Hematopoietic multipotent progenitor cell treated with erythropoietin and hydrocortisone succinate and interleukin-3 and kit ligand, for 8 days (in vitro differentiated cells): ENCODE data around the gene ZNF248.
"Not testable (repeated sequence)": the region's sequence is repeated elsewhere in the genome, so short reads cannot be mapped to it uniquely, and the experiment has no call there.

Source experiments
- DNase-seq: peaks from one replicate; pipeline ENCODE4 v3.0.0-alpha.2; 2015

ZNF248 gene

DNA sequence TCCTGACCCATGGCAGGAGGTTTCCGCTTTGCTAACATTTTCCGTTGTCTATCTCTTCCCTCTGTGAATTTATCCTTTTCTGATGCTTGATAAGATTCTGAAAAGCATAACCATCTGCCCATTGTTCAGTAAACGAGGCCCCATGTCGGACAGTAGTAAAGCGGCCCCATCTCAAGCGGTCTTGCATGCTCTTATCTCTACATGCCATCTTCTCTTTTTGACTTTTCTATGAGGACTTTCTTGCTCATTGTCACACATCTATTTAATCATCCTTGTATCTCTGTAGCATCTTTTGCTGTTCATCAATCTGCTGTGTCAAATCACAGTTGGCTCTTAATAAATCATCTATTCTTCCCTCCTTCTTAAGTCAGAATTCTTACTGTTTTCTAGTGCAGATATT lies 37.6 kb downstream of the ZNF248 start:
- DNase-seq, result no peak

DNA sequence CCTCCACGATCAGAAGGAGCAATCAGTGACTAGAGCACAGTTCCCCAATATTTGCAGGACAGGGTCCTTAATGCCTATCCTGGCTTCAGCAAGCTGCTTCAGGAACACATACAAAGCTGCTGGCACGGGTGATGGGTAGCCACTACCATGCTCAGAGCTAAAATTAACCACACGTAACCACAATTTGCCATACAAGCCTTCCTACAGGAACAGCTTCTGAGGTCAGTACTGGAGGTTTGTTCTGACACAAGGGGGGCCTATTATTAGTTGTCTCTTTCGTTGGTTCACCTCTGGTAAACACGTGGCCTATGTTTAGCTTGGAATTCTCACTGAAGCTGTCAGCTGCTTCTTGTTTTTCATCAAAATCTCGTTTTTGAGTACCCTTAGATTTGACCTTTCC lies 41.1 kb downstream of the ZNF248 start:
- DNase-seq, result no peak

DNA sequence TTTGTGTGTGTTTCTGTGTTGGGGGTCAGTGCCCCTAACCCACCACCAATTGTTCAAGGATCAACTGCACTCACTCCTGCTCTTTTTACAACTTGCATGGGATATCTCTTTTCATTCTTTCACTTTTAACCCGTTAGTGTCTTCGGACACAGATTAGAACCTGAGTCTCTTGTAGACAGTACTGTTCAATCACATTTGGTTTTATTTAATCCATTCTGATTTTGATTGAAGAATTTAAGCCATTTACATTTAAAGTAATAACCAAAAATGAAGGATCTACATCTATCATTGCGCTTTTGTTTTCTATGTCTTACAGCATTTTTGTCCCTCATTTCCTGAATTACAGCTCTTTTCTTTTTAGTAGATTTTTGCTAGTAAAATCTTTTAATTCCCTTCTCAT lies 43.6 kb downstream of the ZNF248 start:
- no peak for DNase-seq

DNA sequence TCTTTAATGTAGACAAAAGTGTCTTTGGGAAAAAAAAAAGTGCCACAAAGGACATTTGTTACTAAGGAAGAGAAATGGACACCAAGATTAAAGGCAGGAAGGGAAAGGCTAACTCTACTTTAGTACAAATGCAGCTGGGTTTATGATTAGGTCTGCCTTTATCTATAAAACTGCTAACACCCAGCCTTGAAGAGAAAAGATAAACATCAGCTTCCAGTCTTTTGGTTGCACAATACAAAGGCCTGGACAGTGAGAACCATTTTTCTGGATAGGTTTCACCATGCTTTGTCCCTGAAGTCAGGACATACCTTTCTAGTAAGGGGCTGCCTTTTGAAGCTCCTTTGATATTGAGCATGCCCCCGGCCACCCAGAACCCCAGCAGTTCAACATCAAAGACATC lies 45.1 kb downstream of the ZNF248 start:
- no peak for DNase-seq

DNA sequence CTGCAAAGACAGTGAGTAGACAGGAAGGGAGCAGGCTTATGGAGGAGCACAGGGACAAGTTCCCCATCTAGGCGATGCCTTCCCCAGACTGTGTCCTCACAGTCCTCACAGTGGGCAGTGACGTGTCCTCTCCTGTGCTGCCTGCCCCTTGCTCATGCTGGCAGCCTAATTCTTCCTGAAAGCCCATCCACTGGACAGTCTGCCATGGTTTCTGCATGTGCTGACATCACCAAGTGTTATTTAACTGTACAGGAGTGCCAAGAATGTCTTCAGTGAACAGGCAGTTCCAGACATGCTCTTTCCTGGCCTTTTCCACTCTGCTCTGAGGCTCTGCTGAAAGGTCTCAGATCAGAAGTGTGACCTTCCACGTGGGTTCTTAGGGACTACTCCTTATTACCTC lies 54.1 kb downstream of the ZNF248 start:
- DNase-seq, result no peak

DNA sequence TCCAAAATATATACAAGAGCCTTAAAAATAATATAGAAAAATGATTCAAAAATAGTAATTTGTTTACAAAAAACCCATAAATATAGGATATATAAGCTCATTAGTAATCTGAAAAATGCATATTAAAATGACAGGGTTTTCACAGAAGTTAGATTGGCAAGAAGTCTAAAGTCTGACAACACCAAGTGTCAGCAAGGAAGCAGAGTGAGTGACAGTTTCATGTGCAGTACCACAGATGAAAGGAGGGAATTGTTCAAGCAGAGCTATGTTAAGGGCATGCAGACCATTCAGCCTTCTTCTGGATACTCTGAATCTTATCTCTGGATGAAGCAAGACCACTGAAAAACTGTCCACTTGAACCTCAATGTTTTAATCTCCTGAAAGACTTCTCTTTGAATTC lies 55.9 kb downstream of the ZNF248 start:
- DNase-seq, result no peak

DNA sequence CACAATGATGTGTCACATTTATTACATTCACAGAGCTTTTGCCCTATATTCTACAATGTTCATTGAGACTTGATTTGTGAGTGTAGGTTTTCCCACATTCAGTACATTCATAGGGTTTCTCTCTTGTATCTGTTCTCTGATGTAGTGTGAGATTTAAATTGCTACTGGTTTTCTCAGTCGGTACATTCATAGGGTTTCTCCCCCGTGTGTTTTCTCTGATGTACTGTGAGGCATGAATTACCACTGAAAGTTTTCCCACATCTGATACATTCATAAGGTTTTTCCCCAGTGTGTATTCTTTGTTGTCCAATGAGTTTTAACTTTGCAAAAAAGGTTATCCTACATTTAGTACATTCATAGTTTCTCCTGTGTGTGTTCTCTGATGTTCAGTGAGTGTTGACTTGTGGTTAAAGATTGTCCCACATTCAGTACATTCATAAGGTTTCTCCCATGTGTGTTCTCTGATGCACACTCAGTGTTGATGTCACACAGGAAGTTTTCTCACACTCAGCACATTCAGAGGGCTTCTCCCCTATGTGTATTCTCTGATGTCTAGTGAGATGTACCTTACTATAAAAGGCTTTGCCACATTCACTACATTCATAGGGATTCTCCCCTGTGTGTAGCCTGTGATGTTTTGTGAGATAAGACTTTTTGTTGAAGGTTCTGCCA lies 63.0 kb downstream of the ZNF248 start:
- DNase-seq, result no peak

DNA sequence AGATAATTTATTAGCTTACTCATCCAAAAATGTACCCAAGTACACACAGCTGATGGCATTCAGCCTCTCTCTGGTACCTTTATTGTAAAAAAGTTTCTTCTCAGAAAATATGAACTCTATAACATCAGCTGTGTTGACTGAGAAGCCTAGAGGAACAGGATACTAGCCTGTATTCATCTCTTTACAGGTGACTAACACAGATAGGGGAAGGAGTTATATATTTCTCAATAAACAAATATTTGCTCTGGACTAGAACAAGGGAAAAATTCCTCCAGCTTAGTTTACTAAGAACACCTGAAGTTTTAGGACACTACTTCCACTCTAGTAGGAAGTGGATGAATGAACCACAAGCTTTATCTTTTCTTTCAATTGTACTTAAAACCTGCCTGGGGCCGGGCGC lies 67.8 kb downstream of the ZNF248 start:
- DNase-seq, result no peak

DNA sequence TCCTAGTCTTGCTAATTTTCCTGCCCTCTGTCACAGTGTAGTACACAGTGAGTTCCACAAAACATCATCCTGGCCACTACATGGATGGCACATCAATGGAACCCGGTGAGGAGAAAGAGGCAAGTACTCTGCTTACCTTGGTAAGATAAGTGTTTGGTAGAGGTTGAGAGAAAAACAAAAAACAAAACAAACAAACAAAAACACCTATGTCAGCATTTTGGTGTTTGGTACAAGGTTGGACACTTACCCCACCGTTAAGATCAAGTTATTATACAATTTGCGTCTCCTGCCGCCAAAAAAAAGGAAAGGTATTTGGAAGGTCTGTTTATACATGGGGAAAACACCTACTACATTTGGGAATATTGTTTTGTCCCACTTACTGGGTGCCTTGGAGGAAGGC lies 72.7 kb downstream of the ZNF248 start:
- DNase-seq, result no peak

DNA sequence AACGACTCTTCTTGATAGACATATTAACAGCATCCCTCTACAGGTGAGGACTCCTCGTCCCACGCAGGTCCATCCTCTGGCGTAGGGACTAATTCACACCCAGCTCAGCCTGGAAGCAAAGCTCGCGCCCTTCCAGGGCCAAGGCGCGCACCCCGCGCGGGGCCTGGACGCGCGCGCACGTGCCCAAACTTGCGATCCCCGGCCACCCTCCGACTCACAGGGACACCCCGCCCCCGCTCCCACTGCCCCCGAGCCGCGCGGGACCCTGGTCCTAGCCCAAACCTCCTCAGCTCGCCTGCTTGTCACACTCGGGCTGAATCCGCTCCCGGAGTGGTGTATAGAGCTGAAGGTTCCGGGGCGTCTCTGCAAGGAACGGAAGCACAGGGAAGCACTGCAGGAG lies 76.9 kb downstream of the ZNF248 start:
- no peak for DNase-seq

DNA sequence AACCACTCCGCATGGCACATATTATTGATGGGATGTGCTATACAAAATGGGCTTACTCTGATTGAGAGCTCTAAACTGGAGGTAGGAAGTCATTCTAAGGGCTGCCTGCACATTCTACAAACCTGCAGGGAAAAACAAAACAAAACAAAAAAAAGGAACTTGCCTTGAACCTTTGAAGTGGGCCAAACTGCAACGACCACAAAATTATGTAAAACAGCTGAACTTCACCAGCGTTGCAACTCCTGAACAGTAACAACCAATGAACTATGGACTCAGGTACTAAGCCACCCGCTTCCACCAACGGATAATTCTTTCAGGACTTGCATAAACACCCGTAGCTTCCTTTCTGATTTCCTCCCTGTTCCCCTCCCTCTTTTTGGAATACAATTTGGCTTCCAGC lies 80.4 kb downstream of the ZNF248 start:
- no peak for DNase-seq

DNA sequence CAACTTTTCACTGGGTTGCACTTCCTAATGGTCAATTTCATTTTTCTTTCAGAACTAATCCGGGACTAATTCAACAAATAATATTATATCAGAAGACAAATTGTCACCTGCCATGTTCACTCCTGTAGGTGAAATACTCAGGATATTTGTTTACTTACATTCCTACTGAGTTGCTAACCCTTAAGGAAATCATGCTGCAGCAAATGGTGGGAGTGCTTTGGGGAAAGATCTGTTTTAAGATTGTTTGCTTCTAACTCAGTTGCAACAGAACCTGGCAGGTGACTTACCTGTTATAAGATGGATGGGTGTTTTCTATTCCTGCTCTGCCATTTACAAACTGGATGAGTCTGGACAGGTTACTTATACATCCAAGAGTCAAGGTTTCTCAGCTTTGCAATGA lies 81.8 kb downstream of the ZNF248 start:
- DNase-seq, result no peak

DNA sequence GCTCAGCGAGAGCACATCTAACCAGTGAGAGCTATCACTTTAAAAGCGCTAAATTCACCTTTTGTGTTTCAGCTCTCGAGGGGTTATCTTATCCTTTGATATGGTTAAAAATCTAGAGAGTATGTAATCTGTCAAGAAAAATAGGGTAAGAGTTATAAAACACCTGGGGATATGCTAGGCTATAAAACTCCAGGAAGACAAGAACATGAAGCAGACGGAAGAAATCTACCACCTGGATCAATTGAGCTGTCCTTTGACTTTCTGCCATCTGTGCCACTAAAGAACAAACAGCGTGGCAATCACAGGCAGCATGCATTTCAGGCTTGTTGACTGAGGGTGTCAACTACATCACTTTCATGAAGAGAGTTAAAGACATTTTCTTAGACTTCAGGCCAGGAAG lies 83.1 kb downstream of the ZNF248 start:
- no peak for DNase-seq

DNA sequence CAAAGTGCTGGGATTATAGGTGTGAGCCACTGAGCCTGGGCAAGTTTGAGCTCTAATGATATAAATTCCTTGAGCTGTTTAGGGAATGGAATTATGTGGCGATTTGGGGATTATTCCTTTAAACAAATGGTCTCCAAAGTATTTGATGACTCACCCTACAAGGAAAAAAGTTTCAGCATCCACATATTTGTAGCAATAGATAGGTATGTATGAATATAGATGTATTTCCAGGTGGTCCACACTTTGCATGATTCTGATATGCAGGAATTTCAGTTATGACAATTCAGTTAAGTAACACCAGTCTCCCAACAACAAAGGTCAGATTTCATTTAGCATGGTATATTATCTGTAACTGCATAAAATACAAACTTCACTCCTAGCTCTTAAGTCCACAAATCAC lies 92.2 kb downstream of the ZNF248 start:
- no peak for DNase-seq

DNA sequence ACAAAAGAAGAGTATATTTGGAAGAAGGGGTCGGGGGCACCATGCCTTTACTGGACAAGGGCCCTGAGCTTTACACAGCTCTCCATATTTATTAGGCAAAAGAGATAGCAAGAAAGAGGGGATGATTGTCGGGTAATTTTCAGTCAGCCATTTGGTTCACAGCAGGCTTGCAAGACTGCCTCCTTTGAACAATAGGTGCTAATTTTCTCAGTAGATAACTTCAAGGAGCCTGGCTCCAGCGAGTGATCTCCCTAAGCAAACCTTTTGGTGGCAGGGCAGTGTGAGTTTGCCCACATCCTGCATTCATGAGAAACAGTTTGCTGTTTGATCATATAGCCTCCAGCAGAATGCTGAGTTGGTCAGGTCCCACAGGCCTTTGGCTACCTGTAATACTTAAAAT lies 94.3 kb downstream of the ZNF248 start:
- no peak for DNase-seq

DNA sequence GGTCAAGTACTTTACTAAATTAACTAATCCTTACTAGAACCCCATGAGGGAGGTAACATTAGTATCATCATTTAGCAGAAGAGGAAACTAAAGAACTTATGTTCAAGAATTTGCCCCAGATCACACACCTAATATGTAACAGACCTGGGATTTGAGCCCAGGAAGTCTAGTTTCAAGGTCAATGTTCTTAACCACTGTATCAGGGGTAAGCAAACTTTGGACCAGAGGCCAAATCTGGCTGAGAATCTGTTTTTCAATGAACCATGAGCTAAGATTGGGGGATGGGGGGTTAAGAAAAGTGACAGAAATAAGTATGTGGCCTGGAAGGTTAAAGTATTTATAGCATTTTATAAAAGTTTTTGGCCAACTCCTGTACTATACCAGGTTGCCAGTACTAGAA lies 95.1 kb downstream of the ZNF248 start:
- no peak for DNase-seq

DNA sequence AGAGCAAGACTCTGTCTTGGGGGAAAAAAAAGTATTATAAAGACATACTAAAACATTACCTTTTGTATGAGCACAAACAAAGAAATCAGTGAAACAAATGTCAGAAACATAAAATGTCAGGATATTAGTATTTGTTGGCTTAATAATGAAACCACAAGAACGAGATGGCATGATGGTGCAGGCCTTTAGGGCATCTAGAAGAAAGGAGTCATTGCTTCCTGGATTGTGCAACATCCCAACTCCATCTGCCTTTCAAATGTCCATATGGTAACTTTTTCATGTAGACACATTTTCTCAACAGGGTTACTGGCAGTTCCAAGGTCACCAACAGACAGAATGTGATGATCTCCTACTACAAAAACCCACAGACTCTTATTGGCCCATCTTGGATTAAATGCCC lies 96.6 kb downstream of the ZNF248 start:
- no peak for DNase-seq

DNA sequence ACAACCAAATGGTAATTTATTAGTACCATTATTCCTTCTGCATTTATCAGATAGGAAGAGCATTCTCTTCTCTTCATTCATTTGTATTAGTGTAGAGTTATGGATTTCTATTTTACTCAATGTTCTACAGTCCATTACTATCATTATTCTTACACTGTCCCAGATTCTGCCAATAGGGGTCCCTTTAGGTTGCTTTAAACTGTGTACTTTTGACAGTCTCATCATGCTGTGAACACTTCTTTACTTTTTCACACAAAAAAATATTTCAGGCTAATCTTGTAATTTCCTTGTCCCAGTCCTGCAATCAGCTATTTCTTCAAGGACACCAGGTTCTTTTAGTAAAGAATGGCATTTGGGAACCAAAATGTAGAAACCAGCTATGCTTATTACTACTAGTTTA lies 99.3 kb downstream of the ZNF248 start:
- DNase-seq, result no peak

DNA sequence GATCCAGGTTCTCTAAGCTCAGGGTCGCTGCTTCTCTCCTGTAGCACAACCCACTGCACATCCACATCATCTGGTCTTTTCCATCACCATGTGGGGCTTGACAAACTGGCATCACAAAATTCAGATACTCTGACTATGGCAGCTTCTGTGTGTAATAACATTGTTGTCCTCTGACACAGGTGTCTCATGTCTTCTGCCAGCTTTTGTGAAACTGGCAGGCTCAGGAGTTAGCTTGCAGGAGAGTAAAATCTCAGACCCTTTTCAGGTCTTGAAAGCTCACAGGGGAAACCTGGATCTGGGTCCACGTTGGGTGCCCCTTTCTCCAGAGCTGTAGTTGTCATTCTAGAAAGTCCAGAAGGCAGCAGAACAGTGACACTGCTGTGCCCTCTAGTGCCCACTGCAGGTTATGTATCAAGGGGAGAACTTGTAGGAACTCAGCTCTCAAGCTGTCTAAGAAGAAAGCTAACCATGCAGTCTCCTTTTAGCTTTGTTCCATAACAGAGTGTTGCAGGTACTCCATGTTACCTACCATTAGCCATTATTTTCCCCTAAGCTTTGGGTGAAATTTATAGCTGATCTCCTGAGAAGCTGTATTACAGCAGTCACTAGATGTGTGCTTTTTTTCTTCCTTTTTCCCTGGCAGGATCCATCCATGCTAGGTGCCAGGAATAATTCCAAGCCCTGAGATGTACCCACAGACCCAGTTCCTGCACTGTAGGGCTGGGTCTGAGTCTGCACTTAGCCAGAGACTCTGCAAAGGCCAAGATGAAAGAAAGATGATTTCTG lies 102.7 kb downstream of the ZNF248 start:
- peak; percentile 16 for DNase-seq

DNA sequence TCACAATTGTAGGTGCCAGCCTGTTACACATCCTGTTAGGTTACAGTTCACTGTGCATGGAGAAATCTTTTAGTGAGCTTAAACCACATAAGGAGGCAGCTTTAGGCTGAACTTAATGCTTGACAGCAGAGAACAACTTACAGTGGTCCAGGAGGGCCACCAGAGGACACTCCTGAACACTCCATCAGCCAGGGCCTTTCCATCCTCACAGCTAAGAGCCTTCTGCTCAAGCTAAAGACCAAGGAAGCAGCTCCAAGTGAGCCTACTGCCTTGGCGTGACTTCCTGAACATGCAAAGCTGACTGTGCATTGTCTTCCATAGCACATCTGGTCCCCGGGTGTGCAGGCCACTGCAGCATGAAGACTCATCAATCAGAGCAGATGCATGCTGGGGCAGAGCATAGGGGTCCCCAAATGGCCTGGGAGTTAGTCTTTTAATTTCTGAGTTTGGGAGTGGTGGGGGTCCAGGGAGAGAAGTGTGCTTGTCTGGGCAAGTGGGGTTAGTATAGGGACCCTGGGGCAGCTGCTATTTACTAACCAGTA lies 105.0 kb downstream of the ZNF248 start:
- no peak for DNase-seq

DNA sequence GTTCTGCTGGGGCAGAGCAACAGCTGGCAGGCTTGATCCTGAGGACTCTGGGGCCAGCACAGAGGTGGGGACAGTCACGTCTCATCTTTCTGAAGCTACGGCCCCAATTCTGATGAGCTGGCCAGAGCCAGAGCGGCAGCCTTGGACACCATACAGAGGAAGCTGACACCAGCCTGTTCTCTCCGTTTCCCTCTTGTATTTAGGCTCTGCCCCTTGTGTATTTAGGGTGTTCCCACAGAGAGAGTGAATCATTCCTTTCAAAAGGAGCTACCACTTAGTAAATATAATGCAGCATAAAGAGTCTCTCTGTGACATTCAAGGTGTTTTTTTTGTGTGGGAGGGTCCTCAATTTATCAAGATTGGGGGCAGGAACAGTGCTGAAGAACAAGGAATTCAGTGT lies 109.2 kb downstream of the ZNF248 start:
- no peak for DNase-seq

DNA sequence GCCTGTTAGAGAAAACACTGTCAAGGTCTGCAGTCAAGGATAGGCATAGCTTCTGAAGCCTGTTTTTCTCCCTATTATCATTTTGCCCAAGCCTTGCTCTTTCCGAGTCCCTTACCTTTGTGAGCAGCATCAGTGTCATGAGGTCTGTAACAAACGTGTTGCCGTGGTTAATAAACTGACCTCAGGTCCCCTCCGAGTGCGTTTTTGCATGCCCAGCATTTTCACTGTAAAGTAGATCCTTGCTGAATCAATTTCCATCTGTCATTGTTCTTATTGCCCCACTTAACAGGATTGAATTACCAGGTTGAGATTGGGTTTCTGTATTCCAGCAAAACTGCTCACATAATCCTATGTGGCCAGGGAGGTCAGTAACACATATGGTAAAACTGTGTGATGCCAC lies 110.3 kb downstream of the ZNF248 start:
- no peak for DNase-seq

DNA sequence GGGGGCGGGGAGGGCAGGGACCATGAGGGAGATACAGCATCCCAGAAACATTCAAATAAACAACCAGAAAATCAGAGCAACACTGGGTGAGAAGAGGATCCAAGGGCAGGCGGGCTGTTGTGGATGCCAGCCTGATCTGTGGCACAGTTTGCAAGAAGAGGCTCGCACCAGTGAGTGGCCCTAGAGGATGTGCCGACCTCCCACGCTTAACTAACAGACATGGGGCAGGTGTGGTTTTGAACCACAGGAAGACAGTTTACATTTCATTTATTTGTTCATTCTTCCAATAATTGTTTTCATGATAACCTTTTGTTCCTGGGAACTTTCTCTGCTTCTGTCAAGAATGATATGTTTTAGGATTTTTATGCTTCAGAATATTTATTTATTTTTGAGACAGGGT lies 115.6 kb downstream of the ZNF248 start:
- no peak for DNase-seq

DNA sequence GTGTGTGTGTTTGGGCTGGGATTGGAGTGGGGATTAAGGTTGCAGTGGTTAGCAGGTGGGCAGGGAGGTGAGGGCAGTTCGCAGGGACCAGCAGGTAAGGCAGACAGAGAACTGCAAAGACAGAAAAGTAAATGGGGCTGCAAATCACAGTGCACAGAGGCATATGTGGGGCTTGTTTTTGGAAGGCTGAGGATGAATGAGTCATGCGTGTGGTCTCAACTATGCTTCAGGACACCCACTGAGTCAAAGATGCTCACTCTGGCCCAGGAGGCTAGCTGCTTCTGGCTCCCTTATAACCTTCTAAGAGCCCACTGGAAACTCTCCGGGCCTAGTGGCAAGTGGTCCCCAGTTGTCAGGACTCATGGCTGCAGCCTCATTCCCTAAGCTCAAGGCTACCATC lies 118.2 kb downstream of the ZNF248 start:
- no peak for DNase-seq

DNA sequence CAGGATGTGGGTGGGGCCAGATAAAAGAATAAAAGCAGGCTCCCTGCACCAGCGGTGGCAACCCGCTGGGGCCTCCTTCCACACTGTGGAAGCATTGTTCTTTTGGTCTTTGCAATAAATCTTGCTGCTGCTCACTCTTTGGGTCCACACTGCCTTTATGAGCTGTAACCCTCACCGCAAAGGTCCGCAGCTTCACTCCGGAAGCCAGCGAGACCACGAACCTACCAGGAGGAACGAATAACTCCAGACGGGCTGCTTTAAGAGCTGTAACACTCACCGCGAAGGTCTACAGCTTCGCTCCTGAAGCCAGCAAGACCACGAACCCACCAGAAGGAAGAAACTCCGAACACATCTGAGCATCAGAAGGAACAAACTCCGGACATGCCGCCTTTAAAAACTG lies 119.2 kb downstream of the ZNF248 start:
- DNase-seq, result not testable (repeated sequence)
